Rectal smooth muscle tissue (tissue), 1 donor: ENCODE data around the gene KRTAP10-7.
"Not testable (repeated sequence)": the region's sequence is repeated elsewhere in the genome, so short reads cannot be mapped to it uniquely, and the experiment has no call there.

ENCODE experiments used
- H3K27ac ChIP-seq: one replicate; pipeline ENCODE4 v1.7.0; 2013; ENCODE audit warnings: low read depth, low read length, inconsistent platforms
- H3K27me3 ChIP-seq: one replicate; pipeline ENCODE4 v1.7.0; 2013; ENCODE audit warnings: low read length; ENCODE audit not compliant: control insufficient read depth, insufficient read depth
- H3K36me3 ChIP-seq: one replicate; pipeline ENCODE4 v1.7.0; 2013; ENCODE audit warnings: low read length; ENCODE audit not compliant: control insufficient read depth, insufficient read depth
- H3K4me1 ChIP-seq: one replicate; pipeline ENCODE4 v1.7.0; 2013; ENCODE audit warnings: low read length; ENCODE audit not compliant: control insufficient read depth, insufficient read depth
- H3K4me3 ChIP-seq: one replicate; pipeline ENCODE4 v1.7.0; 2013; ENCODE audit warnings: low read length
- H3K9ac ChIP-seq: one replicate; pipeline ENCODE4 v1.7.0; 2013; ENCODE audit warnings: low read length

KRTAP10-7 gene

DNA sequence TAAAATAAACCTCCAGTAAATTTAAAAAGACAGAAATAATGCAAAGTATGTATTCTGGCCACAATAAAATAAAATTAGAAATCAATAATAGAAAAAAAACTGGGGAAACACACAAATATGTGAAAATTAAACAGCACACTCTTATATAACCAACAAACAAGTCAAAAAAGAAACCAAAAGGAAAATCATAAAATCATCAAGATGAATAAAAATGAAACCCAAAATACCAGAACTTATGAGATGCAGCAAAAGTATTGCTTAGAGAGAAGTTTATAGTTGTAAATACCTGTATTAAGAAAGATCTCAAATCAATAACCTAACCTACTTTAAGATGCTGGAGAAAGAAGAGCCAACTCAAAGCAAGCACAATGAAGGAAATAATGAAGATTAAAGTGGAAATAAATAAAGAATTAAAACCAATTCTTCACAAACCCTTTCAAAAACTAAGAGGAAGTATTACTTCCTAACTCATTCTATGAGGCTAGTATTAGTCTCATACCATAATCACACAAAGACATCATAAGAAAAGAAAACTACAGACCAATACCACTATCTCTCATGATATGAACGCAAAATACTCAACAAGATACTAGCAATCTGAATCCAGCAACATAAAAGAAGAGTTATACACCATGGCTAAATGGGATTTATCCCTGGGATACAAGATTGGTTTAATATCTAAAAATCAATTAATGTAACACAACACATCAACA, 35.4 kb upstream of the KRTAP10-7 start:
- Histone ChIP-seq H3K27ac (no peak overlapping the region), H3K27me3 (no peaks in the 10 kb centered on the region), H3K4me1 (no peaks in the 10 kb centered on the region)

GRCh38 chr21:44566403-44566802, 34.0 kb upstream of the KRTAP10-7 start:
- H3K4me1 ChIP-seq = no peaks in the 10 kb centered on the region

More for the DNA sequence above, 35.4 kb upstream of the KRTAP10-7 start:
- no peak overlapping the region for H3K4me3 ChIP-seq
- no peak overlapping the region for H3K9ac ChIP-seq
- H3K36me3 ChIP-seq = no peaks in the 10 kb centered on the region

DNA sequence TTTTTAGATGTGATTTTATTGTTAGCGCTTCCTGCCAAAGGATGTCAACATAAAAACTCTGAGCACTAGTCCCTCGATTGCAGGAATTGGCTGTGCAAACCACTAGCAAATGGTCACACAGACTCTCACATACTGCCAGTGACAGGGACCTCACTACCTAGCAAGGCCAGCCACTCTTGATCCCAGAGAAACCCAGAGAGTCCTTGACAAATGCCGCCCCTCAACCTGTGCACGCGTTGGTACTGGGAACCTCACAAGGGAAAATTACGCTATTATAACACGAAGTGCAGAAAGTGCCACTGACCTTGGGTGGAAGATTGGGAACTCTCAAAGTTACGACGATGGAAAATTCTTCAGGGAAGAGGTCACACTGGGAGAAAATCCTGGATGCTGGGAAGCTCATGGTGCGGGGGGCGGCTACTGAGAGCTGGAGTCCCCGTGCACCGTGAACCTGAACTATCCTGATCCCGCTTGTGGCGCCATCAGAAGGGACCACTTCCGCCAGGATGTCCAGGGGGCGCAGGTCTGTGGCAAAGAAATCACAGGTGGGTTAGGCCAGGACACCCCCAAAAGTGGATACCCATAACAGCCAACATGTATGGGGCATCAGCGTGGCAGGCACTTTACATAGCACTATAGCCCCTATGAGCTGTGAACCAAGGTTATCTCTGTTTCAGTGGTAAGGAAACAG, 32.8 kb upstream of the KRTAP10-7 start:
- no peaks in the 10 kb centered on the region for H3K36me3 ChIP-seq
- H3K27ac ChIP-seq = no peak overlapping the region
- H3K9ac ChIP-seq = no peak overlapping the region
- no peak overlapping the region for H3K4me3 ChIP-seq
- no peaks in the 10 kb centered on the region for H3K4me1 ChIP-seq
- H3K27me3 ChIP-seq = no peaks in the 10 kb centered on the region

More at GRCh38 chr21:44566403-44566802, 34.0 kb upstream of the KRTAP10-7 start:
- Histone ChIP-seq H3K27ac (no peak overlapping the region), H3K27me3 (no peaks in the 10 kb centered on the region), H3K36me3 (no peaks in the 10 kb centered on the region), H3K9ac (no peak overlapping the region), H3K4me3 (no peak overlapping the region)

- Histone ChIP-seq H3K4me1 (no peaks in the 10 kb centered on the region), H3K36me3 (no peaks in the 10 kb centered on the region), H3K9ac (no peak overlapping the region), H3K4me3 (no peak overlapping the region), H3K27me3 (no peaks in the 10 kb centered on the region), H3K27ac (no peak overlapping the region)
Measured at GRCh38 chr21:44568261-44568660, 32.1 kb upstream of the KRTAP10-7 start.

- no peak overlapping the region for H3K9ac ChIP-seq
- H3K4me3 ChIP-seq = no peak overlapping the region
- H3K4me1 ChIP-seq = no peaks in the 10 kb centered on the region
- no peaks in the 10 kb centered on the region for H3K27me3 ChIP-seq
- H3K27ac ChIP-seq = no peak overlapping the region
- H3K36me3 ChIP-seq = no peaks in the 10 kb centered on the region
Measured at GRCh38 chr21:44568667-44569556, 31.5 kb upstream of the KRTAP10-7 start.

DNA sequence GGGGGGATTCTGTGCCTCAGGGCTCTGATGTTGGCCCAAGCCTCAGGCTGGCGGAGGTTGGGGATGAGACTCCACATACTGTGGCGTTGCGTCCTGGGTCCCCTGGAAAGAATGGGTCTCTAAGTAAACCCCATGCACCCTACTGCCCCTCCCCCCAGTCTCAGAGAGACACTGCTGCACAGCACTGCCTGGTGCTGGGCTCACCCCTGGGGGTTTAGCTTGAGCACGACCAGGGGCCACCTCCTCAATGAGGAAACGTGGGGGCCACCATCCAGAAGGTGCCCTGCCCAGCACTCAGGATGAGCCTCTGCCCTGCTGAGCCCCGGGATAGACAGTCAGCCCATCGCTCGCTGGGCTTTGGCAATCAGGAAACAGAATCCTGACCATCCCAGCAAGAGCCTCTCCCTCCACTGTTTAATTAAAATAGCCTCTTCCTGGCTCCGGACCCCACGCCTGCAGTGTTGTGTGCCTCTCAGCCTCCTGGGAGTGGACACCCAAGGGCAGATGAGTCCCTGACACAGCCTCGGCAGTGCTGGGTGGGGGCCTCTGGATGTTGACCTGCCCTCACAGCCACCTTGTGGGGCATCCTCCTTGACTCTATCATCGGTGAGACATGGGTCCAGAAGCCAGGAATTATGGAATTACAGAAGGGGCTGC, 30.4 kb upstream of the KRTAP10-7 start:
- no peaks in the 10 kb centered on the region for H3K27me3 ChIP-seq
- no peak overlapping the region for H3K4me3 ChIP-seq
- no peak overlapping the region for H3K9ac ChIP-seq
- H3K4me1 ChIP-seq = no peaks in the 10 kb centered on the region
- no peaks in the 10 kb centered on the region for H3K36me3 ChIP-seq
- H3K27ac ChIP-seq = no peak overlapping the region

DNA sequence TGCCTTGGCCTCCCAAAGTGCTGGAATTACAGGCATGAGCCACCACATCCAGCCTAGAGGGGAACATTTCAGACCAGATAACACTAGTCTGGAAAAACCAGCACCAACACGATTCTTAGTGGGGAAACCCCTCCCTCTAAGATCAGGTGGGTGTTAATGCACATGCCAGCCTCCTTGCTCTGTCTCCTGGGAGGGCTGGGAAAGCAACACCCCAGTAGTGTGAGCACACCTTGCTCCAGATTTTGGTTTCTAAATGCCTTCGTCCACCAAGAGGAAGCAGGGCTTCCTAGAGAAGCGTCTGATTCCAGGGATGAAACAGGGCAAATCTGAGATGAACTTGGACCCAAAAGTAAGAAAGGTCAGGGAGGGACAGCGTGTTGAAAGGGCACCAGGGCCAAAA, 29.1 kb upstream of the KRTAP10-7 start:
- no peak overlapping the region for H3K4me3 ChIP-seq
- no peak overlapping the region for H3K27ac ChIP-seq
- no peak overlapping the region for H3K9ac ChIP-seq
- H3K27me3 ChIP-seq = no peaks in the 10 kb centered on the region
- no peaks in the 10 kb centered on the region for H3K36me3 ChIP-seq
- H3K4me1 ChIP-seq = no peaks in the 10 kb centered on the region

GRCh38 chr21:44571844-44572782, 28.3 kb upstream of the KRTAP10-7 start:
- H3K4me1 ChIP-seq = no peaks in the 10 kb centered on the region
- no peak overlapping the region for H3K9ac ChIP-seq
- H3K27me3 ChIP-seq = no peaks in the 10 kb centered on the region
- no peaks in the 10 kb centered on the region for H3K36me3 ChIP-seq
- no peak overlapping the region for H3K27ac ChIP-seq
- H3K4me3 ChIP-seq = no peak overlapping the region

DNA sequence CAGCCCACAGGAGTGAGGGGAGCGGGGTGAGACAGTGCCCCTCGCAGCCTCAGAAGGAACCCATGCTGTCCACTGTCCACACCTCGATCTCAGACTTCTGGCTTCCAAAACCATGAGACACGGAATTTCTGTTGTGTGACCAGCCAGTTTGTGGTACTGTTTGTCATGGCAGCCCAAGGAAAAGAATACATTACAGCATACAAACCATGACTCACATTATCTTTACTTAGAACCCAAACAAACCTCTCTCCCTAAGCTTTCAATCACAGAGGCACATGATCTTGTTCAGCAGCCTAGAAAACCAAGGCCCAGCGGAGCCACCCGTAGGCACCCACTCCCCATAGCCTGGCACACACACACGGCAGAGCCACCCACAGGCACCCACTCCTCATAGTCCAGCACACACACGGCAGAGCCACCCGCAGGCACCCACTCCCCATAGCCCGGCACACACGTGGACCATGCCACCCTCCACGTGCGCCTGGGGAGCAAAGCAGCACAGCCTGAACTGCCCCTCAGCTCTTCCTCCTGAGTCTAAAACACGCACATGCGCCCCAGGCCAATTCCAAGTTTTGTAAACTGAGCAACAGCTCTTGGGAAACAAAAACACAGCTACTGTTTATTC, 27.3 kb upstream of the KRTAP10-7 start:
- Histone ChIP-seq H3K36me3 (no peaks in the 10 kb centered on the region), H3K4me1 (no peaks in the 10 kb centered on the region), H3K4me3 (no peak overlapping the region), H3K27me3 (no peaks in the 10 kb centered on the region), H3K27ac (no peak overlapping the region), H3K9ac (no peak overlapping the region)

GRCh38 chr21:44573630-44574456, 26.6 kb upstream of the KRTAP10-7 start, which contains the start of gene KRTAP10-4:
Gene KRTAP10-4, plus strand, starts transcription at chr21:44573729. Its CDS starts 30 bp downstream, at chr21:44573759.
- H3K36me3 ChIP-seq, H3K27me3 ChIP-seq, H3K27ac ChIP-seq, H3K9ac ChIP-seq, H3K4me3 ChIP-seq, H3K4me1 ChIP-seq: not testable (repeated sequence)
